A549 (cell line): Measurements from ENCODE around the gene EIF6. TPM values are rescaled to one million over a fixed set of nuclear protein-coding genes. Genes with fewer than 3 reads are reported as not detected.

Experiments
- ATAC-seq, 2 experiments: fragments of 200-7000 bp in 1 of 2; fragments of >200 bp in 1 of 2; cut with Nextera tagmentation in 1 of 2; cut with Tn5 transposase in 1 of 2; 3 replicates each; pipeline versions ENCODE4 v1.8.0 to v1.9.1; 2018 to 2020; ENCODE audit warnings: mild to moderate bottlenecking in 1 of 2, moderate library complexity in 1 of 2
- CTCF ChIA-PET: fragments of 300-600 bp; sonication (Branson Sonifier 250); formaldehyde crosslinking; extraction: SDS; loops from one replicate; lab custom pipeline; 2021; ENCODE audit warnings: antibody characterized with exemption, inconsistent platforms; lab: Yijun Ruan, JAX
- POLR2A ChIA-PET: fragments of 350-600 bp; formaldehyde crosslinking; extraction: SDS; loops from one replicate; lab custom pipeline; 2021; ENCODE audit warnings: antibody characterized with exemption, inconsistent platforms; lab: Yijun Ruan, JAX
- DNase-seq, 2 experiments: peaks; one replicate each; pipeline versions ENCODE4 v3.0.0 to v3.0.0-alpha.2; 2011 to 2016; ENCODE audit warnings: low read depth in 1 of 2, low spot score in 1 of 2
- FAIRE-seq: peaks from 2 replicates; lab custom pipeline; 2011; peaks lifted over from hg19 to GRCh38; lab: Jason Lieb, UNC
- H3K27ac ChIP-seq, 2 experiments: fragments of >200 bp; sonication (Bioruptor Twin); formaldehyde crosslinking; 3 replicates each; pipeline ENCODE4 v1.5.1; 2016 to 2017
- H3K4me1 ChIP-seq: fragments of >200 bp; sonication (Bioruptor Twin); formaldehyde crosslinking; 3 replicates; pipeline ENCODE4 v1.6.1; 2016
- H3K4me2 ChIP-seq: fragments of >200 bp; sonication (Bioruptor Twin); formaldehyde crosslinking; 3 replicates; pipeline ENCODE4 v1.6.1; 2016
- H3K4me3 ChIP-seq: fragments of >200 bp; sonication (Bioruptor Twin); formaldehyde crosslinking; 3 replicates; pipeline ENCODE4 v1.5.1; 2016
- H3K9me3 ChIP-seq: fragments of >200 bp; sonication (Bioruptor Twin); formaldehyde crosslinking; 3 replicates; pipeline ENCODE4 v1.6.1; 2016
- FOSL2 ChIP-seq, 2 experiments: fragments of 450-650 bp in 1 of 2; fragments of >200 bp in 1 of 2; sonication (Bioruptor Twin) in 1 of 2; formaldehyde crosslinking; IDR thresholded peaks; 2 replicates each; pipeline versions ENCODE4 v1.5.0 to v1.6.1; 2016 to 2020; ENCODE audit warnings: mild to moderate bottlenecking in 1 of 2, moderate library complexity in 1 of 2
- GATA3 ChIP-seq: IDR thresholded peaks from 2 replicates; pipeline ENCODE4 v1.6.1; 2012; ENCODE audit warnings: borderline replicate concordance
- HDAC2 ChIP-seq: fragments of 200-600 bp; sonication (generic); IDR thresholded peaks from 2 replicates; pipeline ENCODE4 v1.6.1; 2016
- HEYL ChIP-seq: fragments of 250-450 bp; sonication (Bioruptor Pico); IDR thresholded peaks from 2 replicates; pipeline ENCODE4 v1.8.0; 2021; ENCODE audit warnings: mild to moderate bottlenecking, moderate library complexity
- HOXA7 ChIP-seq: fragments of 250-450 bp; sonication (Bioruptor Pico); IDR thresholded peaks from 2 replicates; pipeline ENCODE4 v1.5.0; 2020; ENCODE audit warnings: mild to moderate bottlenecking, moderate library complexity
- HOXB5 ChIP-seq: fragments of 250-450 bp; sonication (Bioruptor Pico); IDR thresholded peaks from 2 replicates; pipeline ENCODE4 v1.5.0; 2020; ENCODE audit warnings: mild to moderate bottlenecking, moderate library complexity
- JUN ChIP-seq, 2 experiments: fragments of >200 bp; sonication (Bioruptor Twin); formaldehyde crosslinking; IDR thresholded peaks; 2 replicates in 1 of 2; 3 replicates in 1 of 2; pipeline ENCODE4 v1.6.1; 2016 to 2017
- KDM5A ChIP-seq: fragments of 200-600 bp; sonication (generic); IDR thresholded peaks from 2 replicates; pipeline ENCODE4 v1.6.1; 2016; ENCODE audit warnings: antibody characterized with exemption, mild to moderate bottlenecking
- MAFK ChIP-seq: fragments of 450-650 bp; IDR thresholded peaks from 2 replicates; pipeline ENCODE4 v1.6.1; 2014; ENCODE audit not compliant: partially characterized antibody
- NFE2L2 ChIP-seq: fragments of 150-350 bp; conservative IDR thresholded peaks from 2 replicates; pipeline ENCODE4 v1.6.1; 2014; ENCODE audit warnings: low read length
- POLR2A ChIP-seq: IDR thresholded peaks from 2 replicates; pipeline ENCODE4 v1.6.1; 2012; ENCODE audit warnings: mild to moderate bottlenecking, low read length
- RARB ChIP-seq: fragments of 250-450 bp; sonication (Bioruptor Pico); IDR thresholded peaks from 2 replicates; pipeline ENCODE4 v1.8.0; 2021; ENCODE audit warnings: mild to moderate bottlenecking, moderate library complexity
- RCOR1 ChIP-seq: fragments of 150-350 bp; IDR thresholded peaks from 2 replicates; pipeline ENCODE4 v1.6.1; 2014; ENCODE audit warnings: antibody characterized with exemption, low read length, low read depth
- RNF2 ChIP-seq: fragments of 200-600 bp; sonication (generic); IDR thresholded peaks from 2 replicates; pipeline ENCODE4 v1.6.1; 2016; ENCODE audit warnings: low read depth, mild to moderate bottlenecking, antibody characterized with exemption, moderate library complexity, borderline replicate concordance
- WGBS: methylation state at CpG from one replicate; pipeline ENCODE4 v1.1.6; 2017; ENCODE audit errors: missing lambda C conversion rate; 5-methylcytosine and 5-hydroxymethylcytosine counted together
- polyA plus RNA-seq, 4 experiments: library from polyadenylated mRNA; depleted of rRNA in 3 of 4; stranded (reverse); fragments of >200 nt; fragmentation: RNase III in 1 of 4; extraction: RNeasy Plus Mini Kit Qiagen cat#74134 plus additional on column Dnase treatment in 1 of 4; gene quantifications; 2 replicates in 3 of 4; 3 replicates in 1 of 4; pipeline ENCODE4 v1.2.3, GENCODE V29; 2011 to 2017
- TF ChIP-seq, protein P1 (sequence below): fragments of >200 bp; sonication (Bioruptor Twin); formaldehyde crosslinking; IDR thresholded peaks from 3 replicates; pipeline ENCODE4 v1.5.1; 2016
- TF ChIP-seq, protein P2 (sequence below): fragments of 250-450 bp; sonication (Bioruptor Pico); IDR thresholded peaks from 2 replicates; pipeline ENCODE4 v1.5.0; 2021; ENCODE audit warnings: mild to moderate bottlenecking, moderate library complexity, borderline replicate concordance
- TF ChIP-seq, protein P3 (sequence below): fragments of 200-600 bp; sonication (generic); IDR thresholded peaks from 2 replicates; pipeline ENCODE4 v1.6.1; 2016; ENCODE audit warnings: antibody characterized with exemption, mild to moderate bottlenecking, moderate library complexity

EIF6 gene
- polyA plus RNA-seq, 2 of the 4 experiments (the other 2 are of a cell fraction): 184 to 294 TPM

DNA sequence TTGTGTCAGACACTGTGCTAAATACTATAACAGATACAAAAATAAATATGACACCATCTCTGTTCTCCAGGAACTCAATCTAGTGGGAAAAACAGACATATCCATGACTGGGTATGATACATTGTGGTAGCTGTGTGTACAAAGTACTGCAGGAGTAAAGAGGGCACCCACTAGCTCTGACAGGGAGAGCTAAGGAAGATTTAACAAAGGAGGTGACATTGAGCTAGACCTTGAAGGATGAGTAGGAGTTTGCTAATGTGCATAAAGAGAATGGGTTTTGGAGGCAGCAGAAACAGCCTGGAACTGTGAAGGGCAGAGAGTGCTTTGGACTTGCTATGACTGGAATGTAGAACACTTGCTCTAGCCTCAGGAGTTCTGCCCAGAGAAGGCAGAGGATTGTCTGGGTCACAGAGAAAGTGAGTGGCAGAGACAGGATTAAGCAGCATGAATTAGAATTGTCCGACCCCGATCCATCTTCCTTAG lies 43.7 kb downstream of the EIF6 start:
- peak overlapping the region in 1 of 2 experiments; percentile 67; a peak in 4 of 6 replicates for H3K27ac ChIP-seq
- ChIA-PET POLR2A (no interaction called here), CTCF (interaction anchor here (0.9 to 4.0 kb wide), 5 partner anchors 13 to 32 kb away, joined by 3 to 17 read pairs (median 14); partner anchors contain the start of gene MMP24)
- H3K9me3 ChIP-seq: no peaks in the 10 kb centered on the region
- H3K4me2 ChIP-seq: 0 out of 3 replicates have a peak overlapping the region, but pooled peaks have one; percentile 5
- TF ChIP-seq MAFK (no peak), HOXA7 (CRISPR knock-in tag) (no peak), RCOR1 (no peak), POLR2A (no peak), HOXB5 (CRISPR knock-in tag) (no peak), NFE2L2 (no peak), JUN (IDR thresholded peaks at IDR 0.05) (no peak), RNF2 (no peak), HEYL (CRISPR knock-in tag) (no peak), FOSL2 (IDR thresholded peaks at IDR 0.05) (no peak), FOSL2 (CRISPR knock-in tag; IDR thresholded peaks at IDR 0.05) (no peak), GATA3 (no peak)
- TF ChIP-seq, protein P1, sequence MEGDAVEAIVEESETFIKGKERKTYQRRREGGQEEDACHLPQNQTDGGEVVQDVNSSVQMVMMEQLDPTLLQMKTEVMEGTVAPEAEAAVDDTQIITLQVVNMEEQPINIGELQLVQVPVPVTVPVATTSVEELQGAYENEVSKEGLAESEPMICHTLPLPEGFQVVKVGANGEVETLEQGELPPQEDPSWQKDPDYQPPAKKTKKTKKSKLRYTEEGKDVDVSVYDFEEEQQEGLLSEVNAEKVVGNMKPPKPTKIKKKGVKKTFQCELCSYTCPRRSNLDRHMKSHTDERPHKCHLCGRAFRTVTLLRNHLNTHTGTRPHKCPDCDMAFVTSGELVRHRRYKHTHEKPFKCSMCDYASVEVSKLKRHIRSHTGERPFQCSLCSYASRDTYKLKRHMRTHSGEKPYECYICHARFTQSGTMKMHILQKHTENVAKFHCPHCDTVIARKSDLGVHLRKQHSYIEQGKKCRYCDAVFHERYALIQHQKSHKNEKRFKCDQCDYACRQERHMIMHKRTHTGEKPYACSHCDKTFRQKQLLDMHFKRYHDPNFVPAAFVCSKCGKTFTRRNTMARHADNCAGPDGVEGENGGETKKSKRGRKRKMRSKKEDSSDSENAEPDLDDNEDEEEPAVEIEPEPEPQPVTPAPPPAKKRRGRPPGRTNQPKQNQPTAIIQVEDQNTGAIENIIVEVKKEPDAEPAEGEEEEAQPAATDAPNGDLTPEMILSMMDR: no peak
- TF ChIP-seq, protein P2, sequence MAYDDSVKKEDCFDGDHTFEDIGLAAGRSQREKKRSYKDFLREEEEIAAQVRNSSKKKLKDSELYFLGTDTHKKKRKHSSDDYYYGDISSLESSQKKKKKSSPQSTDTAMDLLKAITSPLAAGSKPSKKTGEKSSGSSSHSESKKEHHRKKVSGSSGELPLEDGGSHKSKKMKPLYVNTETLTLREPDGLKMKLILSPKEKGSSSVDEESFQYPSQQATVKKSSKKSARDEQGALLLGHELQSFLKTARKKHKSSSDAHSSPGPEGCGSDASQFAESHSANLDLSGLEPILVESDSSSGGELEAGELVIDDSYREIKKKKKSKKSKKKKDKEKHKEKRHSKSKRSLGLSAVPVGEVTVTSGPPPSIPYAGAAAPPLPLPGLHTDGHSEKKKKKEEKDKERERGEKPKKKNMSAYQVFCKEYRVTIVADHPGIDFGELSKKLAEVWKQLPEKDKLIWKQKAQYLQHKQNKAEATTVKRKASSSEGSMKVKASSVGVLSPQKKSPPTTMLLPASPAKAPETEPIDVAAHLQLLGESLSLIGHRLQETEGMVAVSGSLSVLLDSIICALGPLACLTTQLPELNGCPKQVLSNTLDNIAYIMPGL (CRISPR knock-in tag): no peak
- TF ChIP-seq, protein P3, sequence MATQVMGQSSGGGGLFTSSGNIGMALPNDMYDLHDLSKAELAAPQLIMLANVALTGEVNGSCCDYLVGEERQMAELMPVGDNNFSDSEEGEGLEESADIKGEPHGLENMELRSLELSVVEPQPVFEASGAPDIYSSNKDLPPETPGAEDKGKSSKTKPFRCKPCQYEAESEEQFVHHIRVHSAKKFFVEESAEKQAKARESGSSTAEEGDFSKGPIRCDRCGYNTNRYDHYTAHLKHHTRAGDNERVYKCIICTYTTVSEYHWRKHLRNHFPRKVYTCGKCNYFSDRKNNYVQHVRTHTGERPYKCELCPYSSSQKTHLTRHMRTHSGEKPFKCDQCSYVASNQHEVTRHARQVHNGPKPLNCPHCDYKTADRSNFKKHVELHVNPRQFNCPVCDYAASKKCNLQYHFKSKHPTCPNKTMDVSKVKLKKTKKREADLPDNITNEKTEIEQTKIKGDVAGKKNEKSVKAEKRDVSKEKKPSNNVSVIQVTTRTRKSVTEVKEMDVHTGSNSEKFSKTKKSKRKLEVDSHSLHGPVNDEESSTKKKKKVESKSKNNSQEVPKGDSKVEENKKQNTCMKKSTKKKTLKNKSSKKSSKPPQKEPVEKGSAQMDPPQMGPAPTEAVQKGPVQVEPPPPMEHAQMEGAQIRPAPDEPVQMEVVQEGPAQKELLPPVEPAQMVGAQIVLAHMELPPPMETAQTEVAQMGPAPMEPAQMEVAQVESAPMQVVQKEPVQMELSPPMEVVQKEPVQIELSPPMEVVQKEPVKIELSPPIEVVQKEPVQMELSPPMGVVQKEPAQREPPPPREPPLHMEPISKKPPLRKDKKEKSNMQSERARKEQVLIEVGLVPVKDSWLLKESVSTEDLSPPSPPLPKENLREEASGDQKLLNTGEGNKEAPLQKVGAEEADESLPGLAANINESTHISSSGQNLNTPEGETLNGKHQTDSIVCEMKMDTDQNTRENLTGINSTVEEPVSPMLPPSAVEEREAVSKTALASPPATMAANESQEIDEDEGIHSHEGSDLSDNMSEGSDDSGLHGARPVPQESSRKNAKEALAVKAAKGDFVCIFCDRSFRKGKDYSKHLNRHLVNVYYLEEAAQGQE: no peak
- TF ChIP-seq, all 56 proteins: peak for 0
- WGBS: 92% methylated on average over 2 of the region's 2 CpGs
- H3K4me3 ChIP-seq: no peak overlapping the region
- peaks cover 32% of the 10 kb centered on the region for H3K4me1 ChIP-seq
- FAIRE-seq: no peak
- no peak; a peak in 1 of 6 replicates for ATAC-seq
- DNase-seq: no peak

DNA sequence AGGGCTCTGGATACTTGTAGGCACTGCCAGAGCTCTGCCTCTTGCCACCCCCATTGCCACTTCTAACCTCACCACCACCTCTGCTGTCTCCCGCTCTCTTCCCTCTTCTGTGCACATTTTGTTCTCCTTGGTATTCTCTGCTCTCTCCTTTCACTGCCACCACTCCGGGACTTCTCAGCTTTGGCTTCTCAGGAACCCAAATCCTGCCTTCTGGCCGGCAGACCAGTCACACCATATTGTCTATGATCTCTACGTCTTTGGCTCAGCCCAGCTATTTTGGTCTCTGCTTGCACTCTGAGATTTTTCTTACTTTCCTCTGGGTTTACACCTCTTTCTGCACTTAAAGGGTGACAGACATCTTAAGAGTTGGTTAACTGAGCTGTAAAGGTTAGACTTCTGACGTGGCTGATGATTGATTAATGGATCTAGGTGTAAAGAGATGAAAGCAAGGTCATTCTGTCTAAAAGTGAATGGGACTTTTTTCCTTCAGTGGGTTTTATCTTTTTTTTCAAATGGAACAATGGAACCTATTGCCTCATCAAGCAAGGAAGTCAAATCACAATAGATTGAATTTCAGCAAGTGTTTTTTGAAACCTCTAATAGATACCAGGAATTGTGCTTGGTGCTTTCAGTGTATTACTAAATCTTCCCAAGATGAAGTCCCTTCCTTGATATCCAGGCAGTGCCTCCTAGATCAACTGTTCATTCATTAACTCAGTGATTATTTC lies 44.3 kb downstream of the EIF6 start:
- POLR2A ChIA-PET: no interaction called here

More for the DNA sequence above, 44.3 kb downstream of the EIF6 start:
- ATAC-seq (no peak), FAIRE-seq (no peak), DNase-seq (no peak)
- Histone ChIP-seq H3K27ac (peak overlapping the region in 1 of 2 experiments; percentile 67; a peak in 3 of 6 replicates), H3K9me3 (no peaks in the 10 kb centered on the region), H3K4me2 (no peak overlapping the region), H3K4me3 (no peak overlapping the region), H3K4me1 (peaks cover 32% of the 10 kb centered on the region)
- CTCF ChIA-PET: interaction anchor here (0.6 to 4.0 kb wide), 8 partner anchors 9 to 135 kb away, joined by 3 to 17 read pairs (median 4); partner anchors contain the start of gene MMP24
- TF ChIP-seq RARB (CRISPR knock-in tag): no peak
- no peak for TF ChIP-seq GATA3
- no peak for TF ChIP-seq HDAC2
- TF ChIP-seq KDM5A: no peak
- TF ChIP-seq, all 56 proteins: peak for 0
- whole genome bisulfite sequencing: 78% methylated on average over 5 of the region's 5 CpGs
